Gastroesophageal sphincter (tissue), 4 donors: ENCODE data around the gene ZNF692. TPM values are rescaled to one million over a fixed set of nuclear protein-coding genes. Genes with fewer than 3 reads are reported as not detected.

Experiments
- ATAC-seq: fragments of 150-250 bp; one replicate; pipeline ENCODE4 v1.9.1; 2016; ENCODE audit warnings: mild to moderate bottlenecking, moderate library complexity
- H3K27ac ChIP-seq, 4 donors: fragments of 200-600 bp; sonication (generic) in 3 of 4; 1 replicate in 3 of 4; 2 replicates in 1 of 4; pipeline ENCODE4 v1.5.1; 2016 to 2019
- H3K27me3 ChIP-seq: fragments of 200-600 bp; sonication (generic); one replicate; pipeline ENCODE4 v1.5.1; 2019
- H3K36me3 ChIP-seq, 2 donors: fragments of 200-600 bp; sonication (generic); one replicate each; pipeline ENCODE4 v1.5.1; 2019; ENCODE audit warnings: control low read depth in 1 of 2
- H3K4me1 ChIP-seq, 3 donors: fragments of 200-600 bp; sonication (generic); 1 replicate in 2 of 3; 2 replicates in 1 of 3; pipeline ENCODE4 v1.5.1; 2016 to 2019; ENCODE audit warnings: control low read depth in 2 of 3
- H3K4me3 ChIP-seq, 2 donors: fragments of 200-600 bp; sonication (generic); one replicate each; pipeline ENCODE4 v1.5.1; 2019; ENCODE audit warnings: mild to moderate bottlenecking in 1 of 2, moderate library complexity in 1 of 2
- H3K9me3 ChIP-seq, 3 donors: fragments of 200-600 bp; sonication (generic); one replicate each; pipeline ENCODE4 v1.5.1; 2017 to 2019; ENCODE audit warnings: control low read depth in 2 of 3
- EP300 ChIP-seq: sonication (generic); formaldehyde crosslinking; IDR thresholded peaks from one replicate; pipeline ENCODE4 v1.6.1; 2017; ENCODE audit warnings: antibody characterized with exemption, mild to moderate bottlenecking
- POLR2A ChIP-seq, 2 donors: fragments of 450-650 bp; IDR thresholded peaks; one replicate each; pipeline ENCODE4 v1.6.1; 2017; ENCODE audit warnings: antibody characterized with exemption in 2 of 2, mild to moderate bottlenecking in 2 of 2, moderate library complexity in 1 of 2
- POLR2AphosphoS5 ChIP-seq: sonication (generic); formaldehyde crosslinking; IDR thresholded peaks from one replicate; pipeline ENCODE4 v1.6.1; 2017; ENCODE audit warnings: antibody characterized with exemption
- WGBS, 2 donors: methylation state at CpG; one replicate each; pipeline ENCODE4 v1.1.5; 2018; ENCODE audit warnings: low coverage in 1 of 2; 5-methylcytosine and 5-hydroxymethylcytosine counted together
- total RNA-seq, 4 donors: library from RNA; depleted of rRNA; stranded (reverse); fragments of >200 nt; gene quantifications; one replicate each; pipeline ENCODE4 v1.1.0, GENCODE V29; 2016
- TF ChIP-seq, protein P1 (sequence below), 4 experiments: fragments of 200-600 bp in 2 of 4; fragments of 450-650 bp in 2 of 4; sonication (generic) in 1 of 4; IDR thresholded peaks; one replicate each; pipeline ENCODE4 v1.5.1; 2017 to 2019; ENCODE audit warnings: antibody characterized with exemption in 4 of 4, mild to moderate bottlenecking in 2 of 4, moderate library complexity in 2 of 4

The ZNF692 gene
- total RNA-seq, 4 donors from 2014 or later, result 22.1 to 69.6 (median 28.4) TPM

DNA sequence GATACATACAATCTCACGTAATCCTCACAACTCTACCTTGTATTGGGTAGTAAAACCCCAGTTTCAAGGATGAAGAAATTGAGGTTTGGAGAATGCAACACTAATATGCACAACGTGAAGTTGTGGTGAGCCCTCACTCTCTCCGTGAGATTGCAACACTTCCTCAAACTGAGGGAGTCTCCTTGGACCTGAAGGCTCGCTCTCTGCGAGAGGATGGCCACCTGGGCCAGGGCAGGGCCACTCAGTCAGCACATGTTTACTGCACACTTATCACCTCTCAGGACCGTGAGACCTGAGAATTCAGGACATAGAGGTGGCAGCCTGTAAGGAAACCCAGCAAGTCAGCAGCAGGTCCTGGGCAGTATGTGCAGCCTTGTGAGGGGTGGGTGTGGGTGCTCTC, 41.8 kb downstream of the ZNF692 start:
- Histone ChIP-seq H3K27me3 (no peaks in the 10 kb centered on the region), H3K4me3 (no peak overlapping the region), H3K27ac (no peak overlapping the region), H3K36me3 (peaks cover 0 to 79% of the 10 kb centered on the region in 2 donors), H3K9me3 (no peaks in the 10 kb centered on the region), H3K4me1 (peaks cover 0 to 45% (median 16%) of the 10 kb centered on the region in 3 donors)
- ATAC-seq, result no peak
- TF ChIP-seq, protein P1, sequence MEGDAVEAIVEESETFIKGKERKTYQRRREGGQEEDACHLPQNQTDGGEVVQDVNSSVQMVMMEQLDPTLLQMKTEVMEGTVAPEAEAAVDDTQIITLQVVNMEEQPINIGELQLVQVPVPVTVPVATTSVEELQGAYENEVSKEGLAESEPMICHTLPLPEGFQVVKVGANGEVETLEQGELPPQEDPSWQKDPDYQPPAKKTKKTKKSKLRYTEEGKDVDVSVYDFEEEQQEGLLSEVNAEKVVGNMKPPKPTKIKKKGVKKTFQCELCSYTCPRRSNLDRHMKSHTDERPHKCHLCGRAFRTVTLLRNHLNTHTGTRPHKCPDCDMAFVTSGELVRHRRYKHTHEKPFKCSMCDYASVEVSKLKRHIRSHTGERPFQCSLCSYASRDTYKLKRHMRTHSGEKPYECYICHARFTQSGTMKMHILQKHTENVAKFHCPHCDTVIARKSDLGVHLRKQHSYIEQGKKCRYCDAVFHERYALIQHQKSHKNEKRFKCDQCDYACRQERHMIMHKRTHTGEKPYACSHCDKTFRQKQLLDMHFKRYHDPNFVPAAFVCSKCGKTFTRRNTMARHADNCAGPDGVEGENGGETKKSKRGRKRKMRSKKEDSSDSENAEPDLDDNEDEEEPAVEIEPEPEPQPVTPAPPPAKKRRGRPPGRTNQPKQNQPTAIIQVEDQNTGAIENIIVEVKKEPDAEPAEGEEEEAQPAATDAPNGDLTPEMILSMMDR (IDR thresholded peaks at IDR 0.05), result no peak
- TF ChIP-seq POLR2AphosphoS5 (no peak), EP300 (no peak), POLR2A (IDR thresholded peaks at IDR 0.05) (no peak)
- WGBS, 2 donors, result 70 to 85% methylated on average over 2 to 6 of the region's 6 CpGs

- H3K36me3 ChIP-seq, result peaks cover 0 to 83% of the 10 kb centered on the region in 2 donors
- no peak for ATAC-seq
- no peak overlapping the region for H3K4me3 ChIP-seq
- WGBS, 2 donors, result 92 to 93% methylated on average over 2 to 10 of the region's 13 CpGs
- H3K4me1 ChIP-seq, result peaks cover 0 to 42% (median 8%) of the 10 kb centered on the region in 3 donors
- TF ChIP-seq EP300 (no peak), POLR2AphosphoS5 (no peak), POLR2A (IDR thresholded peaks at IDR 0.05) (no peak)
- TF ChIP-seq, protein P1 (IDR thresholded peaks at IDR 0.05), result no peak
- H3K27ac ChIP-seq, result no peak overlapping the region
- no peaks in the 10 kb centered on the region for H3K9me3 ChIP-seq
- no peaks in the 10 kb centered on the region for H3K27me3 ChIP-seq
These were observed 42.6 kb downstream of the ZNF692 start for GRCh38 chr1:248816042-248816851.

GRCh38 chr1:248815407-248816034, 43.4 kb downstream of the ZNF692 start:
- Histone ChIP-seq H3K9me3 (no peaks in the 10 kb centered on the region), H3K4me1 (peaks cover 0 to 42% (median 10%) of the 10 kb centered on the region in 3 donors), H3K27me3 (no peaks in the 10 kb centered on the region), H3K27ac (no peak overlapping the region), H3K36me3 (peaks cover 0 to 83% of the 10 kb centered on the region in 2 donors), H3K4me3 (no peak overlapping the region)
- no peak for ATAC-seq
- WGBS, 2 donors, result 77 to 91% methylated on average over 3 to 6 of the region's 10 CpGs
- TF ChIP-seq POLR2AphosphoS5, result no peak
- TF ChIP-seq EP300, result no peak
- TF ChIP-seq POLR2A (IDR thresholded peaks at IDR 0.05), result no peak
- TF ChIP-seq, protein P1 (IDR thresholded peaks at IDR 0.05), result no peak

GRCh38 chr1:248814351-248814750, 44.5 kb downstream of the ZNF692 start:
- Histone ChIP-seq H3K9me3 (no peaks in the 10 kb centered on the region), H3K36me3 (peaks cover 0 to 76% of the 10 kb centered on the region in 2 donors), H3K27ac (no peak overlapping the region), H3K27me3 (no peaks in the 10 kb centered on the region), H3K4me3 (no peak overlapping the region), H3K4me1 (peaks cover 0 to 40% (median 11%) of the 10 kb centered on the region in 3 donors)
- ATAC-seq, result no peak
- 80 to 81% methylated on average over 3 to 8 of the region's 16 CpGs for WGBS, 2 donors
- no peak for TF ChIP-seq EP300

DNA sequence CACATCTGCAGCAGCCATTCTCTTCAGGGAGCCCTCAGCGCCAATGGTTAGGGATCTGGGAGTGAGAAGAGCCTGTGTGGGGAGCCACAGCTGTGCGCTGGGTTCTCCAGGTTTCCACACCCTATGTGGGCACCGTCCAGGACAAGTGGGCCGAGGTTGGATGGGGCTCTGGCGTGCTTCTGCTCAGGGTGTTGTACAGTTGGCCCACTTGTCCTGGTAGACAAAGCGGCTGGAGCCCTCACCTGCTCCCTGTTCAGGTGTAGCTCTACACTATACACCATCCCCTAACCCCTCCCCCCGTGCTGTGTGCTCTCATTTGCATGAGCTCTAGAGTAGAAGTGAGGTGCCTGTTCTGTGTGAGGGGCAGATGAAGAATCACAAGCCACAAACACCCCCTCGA, 45.3 kb downstream of the ZNF692 start:
- Histone ChIP-seq H3K9me3 (no peaks in the 10 kb centered on the region), H3K4me1 (peaks cover 0 to 32% (median 8%) of the 10 kb centered on the region in 3 donors), H3K4me3 (no peak overlapping the region), H3K27me3 (no peaks in the 10 kb centered on the region), H3K36me3 (peaks cover 0 to 74% of the 10 kb centered on the region in 2 donors), H3K27ac (no peak overlapping the region)
- no peak for ATAC-seq
- WGBS, 2 donors, result 90 to 100% methylated on average over 1 to 2 of the region's 8 CpGs
- no peak for TF ChIP-seq POLR2A (IDR thresholded peaks at IDR 0.05)
- no peak for TF ChIP-seq POLR2AphosphoS5
- TF ChIP-seq, protein P1 (IDR thresholded peaks at IDR 0.05), result no peak
- TF ChIP-seq EP300, result no peak
